NCI-H345 treated with DMSO at 0.1 percent for 48 hours (cell line): Measurements from ENCODE around the gene SIDT1.

Experiments
- DNase-seq: peaks from one replicate; lab custom pipeline; 2025; ENCODE audit not compliant: unreplicated experiment; lab: John Stamatoyannopoulos, UW

Gene SIDT1

GRCh38 chr3:113545594-113545993 lies 13.2 kb downstream of the SIDT1 start:
- no peak for DNase-seq

DNA sequence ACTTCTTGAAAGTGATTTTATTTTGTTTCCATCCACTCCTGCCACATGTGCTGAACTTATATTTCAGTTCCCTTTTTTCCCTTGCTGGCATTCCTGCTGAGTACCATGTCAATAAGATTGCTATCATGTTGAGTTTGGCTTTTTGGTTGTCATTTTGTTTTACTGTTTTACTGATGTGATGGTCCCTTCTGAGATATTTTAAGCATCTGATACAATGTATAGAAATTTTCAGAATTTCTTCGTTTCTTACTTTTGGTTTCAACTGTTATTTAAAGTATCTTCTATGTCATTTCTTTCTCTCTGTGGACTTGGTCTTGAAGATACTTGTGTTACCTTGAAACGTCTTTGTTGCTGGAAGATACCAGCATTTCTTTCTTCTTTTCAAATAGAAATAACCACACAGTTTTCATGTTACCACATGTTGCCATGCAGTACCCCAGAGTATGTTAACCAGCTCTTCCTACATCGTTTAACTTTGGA lies 14.1 kb downstream of the SIDT1 start:
- no peak for DNase-seq

GRCh38 chr3:113548501-113548900 lies 16.1 kb downstream of the SIDT1 start:
- DNase-seq = no peak

DNA sequence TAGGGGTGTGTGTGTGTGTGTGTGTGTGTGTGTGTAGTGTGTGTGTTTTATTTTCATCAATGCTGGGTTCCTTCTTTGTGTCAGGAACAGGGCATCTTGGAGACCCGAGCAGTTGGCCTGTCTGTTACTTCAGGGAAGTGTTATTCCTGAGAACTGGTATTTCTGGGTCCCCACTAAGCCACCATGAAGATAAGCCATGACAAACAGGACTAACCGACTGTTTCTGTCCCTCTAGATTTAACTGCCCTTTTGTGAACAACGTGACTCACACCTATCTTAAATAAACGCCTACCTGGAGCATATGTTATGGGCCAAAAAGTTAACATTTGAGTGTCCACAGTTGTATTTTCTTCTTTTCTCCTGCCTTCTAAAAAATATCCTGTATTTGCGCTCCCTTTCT lies 19.5 kb downstream of the SIDT1 start:
- DNase-seq = no peak

DNA sequence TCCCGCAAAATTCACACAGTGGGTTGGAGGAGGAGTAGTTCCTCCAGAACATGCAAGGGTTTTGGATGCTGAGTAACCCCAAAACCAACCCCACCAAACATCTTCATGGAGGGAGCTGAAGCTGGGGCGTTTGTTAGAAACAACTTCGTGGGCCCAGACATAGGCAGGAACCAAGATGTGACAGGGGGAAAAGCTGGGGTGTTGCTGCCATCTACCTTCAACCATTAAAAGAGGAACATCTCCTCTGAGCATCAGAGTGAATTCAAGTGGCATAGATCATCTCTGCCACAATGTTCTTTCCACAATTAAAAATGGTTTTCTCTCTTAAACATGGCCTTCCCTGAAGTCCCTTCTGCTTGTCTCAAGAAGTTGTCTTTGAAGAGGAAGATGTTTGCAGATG lies 20.5 kb downstream of the SIDT1 start:
- DNase-seq = no peak

DNA sequence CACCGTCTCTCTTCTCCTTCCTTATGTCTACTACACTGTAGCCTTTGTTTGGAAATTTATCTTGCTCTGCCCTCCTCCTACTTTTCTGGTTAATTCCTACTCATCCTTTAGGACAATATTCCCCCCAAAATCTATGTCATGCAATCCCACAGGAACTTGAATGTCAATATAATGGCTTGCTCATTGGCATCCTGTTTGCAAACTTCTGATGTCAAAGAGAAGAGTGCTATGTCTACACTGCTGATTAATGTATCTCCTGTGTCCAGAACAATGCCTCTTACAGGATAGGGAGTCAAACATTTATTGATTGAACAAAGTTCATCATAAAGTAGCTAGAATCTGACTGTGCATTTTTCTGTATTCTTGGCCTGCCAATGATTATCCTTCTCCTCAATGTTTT lies 22.8 kb downstream of the SIDT1 start:
- no peak for DNase-seq

- no peak for DNase-seq
Measured at GRCh38 chr3:113556316-113556945, 24.1 kb downstream of the SIDT1 start.

GRCh38 chr3:113556946-113557335 lies 24.6 kb downstream of the SIDT1 start:
- DNase-seq = no peak

DNA sequence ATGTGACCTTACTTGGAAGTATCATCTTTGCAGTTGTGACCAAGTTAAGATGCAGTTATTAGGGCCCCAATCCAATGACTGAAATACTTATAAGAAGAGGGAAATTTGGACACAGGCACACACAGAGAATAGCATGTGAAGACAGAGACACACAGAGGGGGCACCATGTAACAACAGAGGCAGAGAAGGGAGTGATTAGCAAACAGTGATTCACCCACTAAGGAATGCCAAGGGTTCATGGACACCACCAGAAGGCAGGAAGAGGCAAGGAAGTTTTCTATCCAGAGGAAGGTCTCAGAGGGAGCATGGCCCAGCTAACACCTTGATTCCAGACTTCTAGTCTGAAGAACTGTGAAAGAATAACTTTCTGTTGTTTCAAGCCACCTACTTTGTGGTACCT lies 25.0 kb downstream of the SIDT1 start:
- DNase-seq = no peak

- no peak for DNase-seq
Measured at GRCh38 chr3:113559009-113559408, 26.7 kb downstream of the SIDT1 start.

DNA sequence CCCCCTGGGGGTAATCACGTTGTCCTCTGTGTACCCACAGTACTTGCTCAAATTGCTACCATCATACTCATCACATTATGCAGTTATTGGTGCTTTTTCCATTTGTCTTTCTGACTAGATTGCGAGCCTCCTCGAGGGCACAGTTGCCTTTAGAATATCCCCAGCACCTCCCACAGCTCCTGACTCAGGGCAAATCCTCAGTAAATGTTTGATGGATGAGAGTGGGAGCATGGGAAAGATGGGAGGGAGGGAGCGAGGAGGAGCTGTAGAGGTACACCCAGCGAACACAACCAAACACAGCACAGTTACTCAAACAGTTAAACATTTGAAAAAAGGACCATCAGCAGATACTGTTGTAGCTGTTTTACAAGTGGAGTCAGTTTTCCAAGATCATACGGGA lies 27.9 kb downstream of the SIDT1 start:
- DNase-seq = no peak

DNA sequence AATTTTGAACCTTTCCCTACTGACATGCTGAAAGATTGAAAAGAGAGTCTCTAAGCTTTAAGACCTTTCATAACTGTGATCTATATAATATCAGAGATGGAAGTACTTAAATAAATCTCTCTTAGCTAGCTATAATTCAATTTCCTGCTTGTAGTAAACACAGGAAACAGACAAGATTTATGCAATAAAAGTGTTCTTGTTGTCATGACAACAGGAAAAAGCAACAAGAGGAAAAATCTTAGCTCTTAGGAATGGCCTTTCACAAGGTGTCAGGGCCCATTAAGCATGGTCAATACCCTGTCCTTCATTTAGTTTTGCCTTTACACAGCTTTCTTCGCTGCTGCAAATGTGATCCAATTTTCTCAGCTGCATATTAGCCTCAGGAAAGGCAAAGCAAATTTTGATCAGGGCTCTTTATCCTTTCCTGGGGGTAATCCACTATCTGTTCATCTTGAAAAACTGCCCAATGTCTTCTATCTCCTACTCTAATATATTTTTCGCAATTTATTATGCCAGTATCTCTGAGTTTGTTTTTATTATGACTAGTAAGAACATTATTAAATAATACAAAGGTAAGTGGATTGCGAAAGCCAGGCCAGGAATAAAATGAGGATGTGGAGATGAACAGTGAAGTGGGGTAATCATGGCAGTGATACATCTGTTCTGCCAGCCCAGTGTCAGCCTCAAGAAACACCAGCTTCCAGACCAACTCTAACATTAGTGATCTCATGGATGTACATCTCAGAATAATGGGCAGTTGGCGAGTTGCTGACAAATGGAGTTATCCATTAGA lies 28.7 kb downstream of the SIDT1 start:
- DNase-seq = no peak

- no peak for DNase-seq
Measured at GRCh38 chr3:113565555-113565954, 33.2 kb downstream of the SIDT1 start.

DNA sequence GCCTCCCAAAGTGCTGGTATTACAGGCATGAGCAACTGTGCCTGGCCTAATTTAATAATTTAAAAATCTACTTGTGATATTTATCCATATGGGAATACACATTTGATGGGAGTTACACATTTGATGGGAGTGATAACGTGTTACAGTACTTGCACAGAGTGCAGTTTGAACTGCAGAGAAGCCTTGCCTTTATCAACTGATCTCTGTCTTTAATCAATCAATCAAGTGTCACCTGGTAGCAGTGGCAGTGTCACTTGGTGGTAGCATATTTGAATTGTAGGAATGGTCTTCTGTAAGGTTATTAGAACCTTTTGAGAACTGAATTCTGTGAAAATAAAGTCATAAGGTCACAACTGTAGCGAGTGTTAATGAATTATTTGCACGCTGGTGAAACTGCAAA lies 37.8 kb downstream of the SIDT1 start:
- no peak for DNase-seq

DNA sequence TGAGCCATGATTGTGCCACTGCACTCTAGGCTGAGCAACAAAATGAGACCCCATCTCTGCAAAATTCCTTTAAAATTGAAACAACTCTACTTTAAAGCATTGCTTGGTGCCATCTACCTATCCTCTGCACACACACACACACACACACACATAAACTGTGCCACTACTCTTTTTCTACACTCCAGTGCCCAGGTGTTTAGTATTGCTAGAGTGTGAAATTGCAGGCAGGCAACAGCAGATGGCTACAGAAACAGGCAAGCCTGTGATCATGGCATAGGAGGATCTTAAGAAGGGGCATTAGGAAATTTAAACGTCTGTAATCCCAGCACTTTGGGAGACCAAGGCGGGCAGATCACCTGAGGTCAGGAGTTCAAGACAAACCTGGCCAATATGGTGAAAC lies 39.0 kb downstream of the SIDT1 start:
- DNase-seq = no peak

- DNase-seq = no peak
Measured at GRCh38 chr3:113573728-113574127, 41.4 kb downstream of the SIDT1 start.

GRCh38 chr3:113574213-113574612 lies 41.9 kb downstream of the SIDT1 start:
- DNase-seq = no peak

- no peak for DNase-seq
Measured at GRCh38 chr3:113575206-113575605, 42.9 kb downstream of the SIDT1 start.

- DNase-seq = no peak
Measured at GRCh38 chr3:113585228-113585627, 52.9 kb downstream of the SIDT1 start.

GRCh38 chr3:113585720-113586119 lies 53.4 kb downstream of the SIDT1 start:
- DNase-seq = no peak

DNA sequence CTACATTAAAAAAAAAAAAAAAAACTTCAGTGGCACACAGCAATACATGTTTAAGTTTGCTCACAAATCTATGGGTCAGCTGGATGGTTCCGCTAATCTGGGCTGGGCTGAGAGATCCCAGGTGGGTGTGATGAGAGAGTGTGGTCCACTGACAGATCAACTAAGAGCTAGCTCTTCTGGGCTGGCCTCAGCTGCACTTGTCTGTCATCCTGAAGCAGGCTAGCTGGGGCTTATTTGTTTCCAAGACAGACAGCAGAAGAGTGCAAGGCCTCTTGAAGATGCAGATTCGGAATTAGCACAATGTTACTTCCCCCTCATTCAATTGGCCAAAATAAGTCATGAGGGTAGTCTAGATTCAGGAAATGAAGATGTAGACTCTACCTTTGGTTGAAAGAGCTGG lies 56.5 kb downstream of the SIDT1 start:
- no peak for DNase-seq

- DNase-seq = no peak
Measured at GRCh38 chr3:113589971-113590370, 57.6 kb downstream of the SIDT1 start.

DNA sequence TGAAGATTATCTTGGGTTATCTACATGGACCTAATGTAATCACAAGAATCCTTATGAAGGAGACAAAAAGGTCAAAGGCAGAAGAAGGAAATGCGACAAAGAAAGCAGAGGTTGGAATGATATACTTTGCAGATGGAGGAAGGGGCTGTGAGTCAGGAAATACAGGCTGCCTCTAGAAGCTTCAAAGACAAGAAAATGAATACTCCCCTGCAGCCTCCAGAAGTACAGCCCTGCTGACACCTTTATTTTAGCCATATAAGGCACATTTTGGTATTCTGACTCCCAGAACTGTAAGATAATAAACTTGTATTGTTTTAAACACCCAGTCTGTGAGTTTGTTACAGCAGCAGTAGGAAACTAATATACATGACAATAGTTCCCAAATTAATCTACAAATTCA lies 58.6 kb downstream of the SIDT1 start:
- DNase-seq = no peak
